ENCODE data around the gene ZBTB17.

GRCh38 chr1:15972409-15972808 lies 3.5 kb downstream of the ZBTB17 start:
- TF ChIP-seq TEAD4 (IDR thresholded peaks at IDR 0.05) (no peak), EP300 (IDR thresholded peaks at IDR 0.05; ENCODE audit: borderline replicate concordance) (no peak)

Measured in Ishikawa (cell line).